Bronchus fibroblast of lung (primary cell): ENCODE results near the gene MAPRE2. TPM values are rescaled to one million over a fixed set of nuclear protein-coding genes. Genes with fewer than 3 reads are reported as not detected.

Experiments
- total RNA-seq: library from RNA; depleted of rRNA; stranded (reverse); fragments of >200 nt; gene quantifications from 2 replicates; pipeline ENCODE4 v1.2.3, GENCODE V29; 2015

MAPRE2 gene
- 14.8 and 15.8 TPM in 2 replicates for total RNA-seq

DNA sequence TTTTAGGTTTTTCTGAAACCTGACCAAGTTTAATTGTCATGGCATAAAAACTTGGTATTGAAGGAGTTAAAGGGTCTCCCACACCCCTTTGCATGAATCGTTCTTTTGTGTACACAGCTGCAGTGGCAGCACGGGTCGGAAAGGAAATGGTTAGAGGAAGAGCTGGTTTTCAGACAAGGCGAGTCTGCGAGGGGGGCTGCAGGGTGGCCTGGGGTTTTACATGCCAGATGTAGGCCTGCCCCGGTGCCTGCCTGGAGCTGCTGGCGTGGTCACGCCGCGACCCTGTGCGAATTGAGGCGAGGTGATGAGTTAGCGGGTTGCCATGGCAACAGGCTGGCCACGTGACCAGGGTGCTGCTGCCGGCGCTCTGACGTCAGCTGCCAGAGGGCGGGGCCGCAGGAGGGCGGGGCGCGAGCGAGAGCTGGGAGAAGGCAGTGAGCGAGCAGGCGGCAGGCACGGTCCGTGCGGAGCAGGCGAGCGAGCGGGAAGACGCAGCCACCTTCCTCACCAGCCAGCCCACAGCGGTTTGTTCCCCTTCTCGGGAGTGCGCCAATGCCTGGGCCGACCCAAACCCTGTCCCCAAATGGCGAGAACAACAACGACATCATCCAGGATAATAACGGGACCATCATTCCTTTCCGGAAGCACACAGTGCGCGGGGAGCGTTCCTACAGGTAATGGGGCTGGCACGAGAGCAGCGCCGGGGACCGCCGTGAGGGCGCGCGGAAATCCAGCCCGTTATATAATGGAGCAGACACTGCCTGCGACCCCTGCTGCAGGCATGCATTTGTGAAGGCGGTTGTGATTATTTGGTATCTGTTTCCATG lies at the start of gene MAPRE2:
Gene MAPRE2 (plus strand): TSS at position 426 of the 827 bp plus-strand sequence. CDS start 127 bp downstream, at position 553.

Other genes with a start within 250 kb of the MAPRE2 start
- 7.0 and 8.9 TPM in 2 replicates for gene ZNF397, start 199.6 kb downstream of the MAPRE2 start, total RNA-seq
- 9.4 and 9.8 TPM in 2 replicates for gene ZSCAN30, start 248.8 kb downstream of the MAPRE2 start, total RNA-seq